HCT116 (cell line): ENCODE measurements around the gene SPESP1. TPM values are rescaled to one million over a fixed set of nuclear protein-coding genes. Genes with fewer than 3 reads are reported as not detected.

Experiments
- ATAC-seq: fragments of 200-7000 bp; cut with Tn5 transposase; 2 replicates; pipeline ENCODE4 v1.9.1; 2020; ENCODE audit warnings: mild to moderate bottlenecking, moderate library complexity
- BruUV-seq: library from RNA; stranded (reverse); fragments of 400-500 nt; replicated peaks from 2 replicates; lab custom pipeline; 2021; lab: Mats Ljungman, UMichigan
- CTCF ChIA-PET: fragments of 300-600 bp; sonication (Branson Sonifier 250); formaldehyde crosslinking; loops from one replicate; lab custom pipeline; 2021; ENCODE audit warnings: antibody characterized with exemption; lab: Charles Lee
- POLR2A ChIA-PET: fragments of 300-600, 350-600 bp; sonication (Branson Sonifier 250); formaldehyde crosslinking; loops from one replicate; lab custom pipeline; 2021; ENCODE audit warnings: antibody characterized with exemption; lab: Charles Lee
- RAD21 ChIA-PET, 2 experiments: fragments of 300-600 bp; sonication (Branson Sonifier 250); formaldehyde crosslinking; loops; one replicate each; lab custom pipeline; 2023; ENCODE audit warnings: low total read pairs in 2 of 2; ENCODE audit not compliant: uncharacterized antibody in 2 of 2, unreplicated experiment in 2 of 2, low non-redundant PET in 1 of 2; lab: Charles Lee
- DNase-seq: peaks from one replicate; pipeline ENCODE4 v3.0.0-alpha.2; 2010; ENCODE audit warnings: low read depth, low spot score
- H2AFZ ChIP-seq: fragments of 200-600 bp; shearing (Covaris generic), sonication (generic); 2 replicates; pipeline ENCODE4 v1.6.1; 2017; ENCODE audit warnings: low read depth, mixed run types, mixed read lengths, antibody characterized with exemption, low read length; ENCODE audit not compliant: poor library complexity, severe bottlenecking
- H3K27ac ChIP-seq: 2 replicates; pipeline ENCODE4 v1.5.1; 2012; ENCODE audit warnings: low read depth, low read length
- H3K27me3 ChIP-seq: fragments of 200-600 bp; sonication (generic); 2 replicates; pipeline ENCODE4 v1.6.1; 2016; ENCODE audit warnings: mixed run types, low read length, mixed read lengths; ENCODE audit not compliant: insufficient read depth
- H3K36me3 ChIP-seq, 2 experiments: fragments of 200-500 bp in 1 of 2; fragments of 200-600 bp in 1 of 2; sonication (Bioruptor generic) in 1 of 2; sonication (generic) in 1 of 2; 2 replicates each; pipeline versions ENCODE4 v1.5.1 to v1.6.1; 2014 to 2016; ENCODE audit warnings: low read length in 2 of 2, inconsistent platforms in 1 of 2, mixed read lengths in 1 of 2, mixed run types in 1 of 2; ENCODE audit not compliant: insufficient read depth in 2 of 2, control insufficient read depth in 1 of 2
- H3K4me1 ChIP-seq, 2 experiments: fragments of 200-600 bp in 1 of 2; sonication (generic) in 1 of 2; 2 replicates each; pipeline versions ENCODE4 v1.5.1 to v1.6.1; 2012 to 2017; ENCODE audit warnings: low read length in 2 of 2, inconsistent platforms in 1 of 2, mild to moderate bottlenecking in 1 of 2, mixed read lengths in 1 of 2, mixed run types in 1 of 2, moderate library complexity in 1 of 2; ENCODE audit not compliant: insufficient read depth in 2 of 2, control insufficient read depth in 1 of 2
- H3K4me2 ChIP-seq: fragments of 200-600 bp; sonication (generic); 2 replicates; pipeline ENCODE4 v1.6.1; 2017; ENCODE audit warnings: mixed run types, low read length, mixed read lengths
- H3K4me3 ChIP-seq, 2 experiments: fragments of 200-600 bp in 1 of 2; sonication (generic) in 1 of 2; replicated peaks in 1 of 2; 2 replicates each; pipeline ENCODE4 v1.5.1; 2011 to 2016; ENCODE audit warnings: low read length in 2 of 2, control low read depth in 1 of 2, low read depth in 1 of 2, mild to moderate bottlenecking in 1 of 2, mixed read lengths in 1 of 2, mixed run types in 1 of 2
- H3K79me2 ChIP-seq: fragments of 200-600 bp; sonication (generic); 2 replicates; pipeline ENCODE4 v1.6.1; 2017; ENCODE audit warnings: mild to moderate bottlenecking, mixed run types, low read length, moderate library complexity, mixed read lengths; ENCODE audit not compliant: insufficient read depth
- H3K9ac ChIP-seq: fragments of 200-600 bp; sonication (generic); 2 replicates; pipeline ENCODE4 v1.6.1; 2016; ENCODE audit warnings: low read length, mixed read lengths
- H3K9me2 ChIP-seq: fragments of 200-600 bp; sonication (generic), shearing (Covaris generic); 2 replicates; pipeline ENCODE4 v1.6.1; 2017; ENCODE audit warnings: mixed run types, mild to moderate bottlenecking, moderate library complexity; ENCODE audit not compliant: insufficient read depth
- H3K9me3 ChIP-seq, 2 experiments: fragments of 200-500 bp in 1 of 2; fragments of 200-600 bp in 1 of 2; sonication (Bioruptor generic) in 1 of 2; sonication (generic) in 1 of 2; 2 replicates each; pipeline ENCODE4 v1.6.1; 2014 to 2017; ENCODE audit warnings: low read length in 2 of 2, mixed read lengths in 2 of 2, inconsistent platforms in 1 of 2, low read depth in 1 of 2, mild to moderate bottlenecking in 1 of 2, mixed run types in 1 of 2, moderate library complexity in 1 of 2; ENCODE audit not compliant: control insufficient read depth in 1 of 2, insufficient read depth in 1 of 2
- H4K20me1 ChIP-seq: fragments of 200-600 bp; sonication (generic), shearing (Covaris generic); 2 replicates; pipeline ENCODE4 v1.6.1; 2017; ENCODE audit warnings: mixed run types, mild to moderate bottlenecking, moderate library complexity; ENCODE audit not compliant: insufficient read depth
- CBX3 ChIP-seq: IDR thresholded peaks from 2 replicates; pipeline ENCODE4 v1.6.1; 2012; ENCODE audit warnings: low read depth
- EGR1 ChIP-seq: IDR thresholded peaks from 2 replicates; pipeline ENCODE4 v1.6.1; 2012; ENCODE audit warnings: low read depth
- ELF1 ChIP-seq: IDR thresholded peaks from 2 replicates; pipeline ENCODE4 v1.6.1; 2012; ENCODE audit warnings: low read depth, borderline replicate concordance
- EZH2 ChIP-seq: fragments of 200-600 bp; sonication (generic); IDR thresholded peaks from 2 replicates; pipeline ENCODE4 v1.6.1; 2017; ENCODE audit warnings: antibody characterized with exemption, mixed run types
- EZH2phosphoT487 ChIP-seq: fragments of 200-600 bp; IDR thresholded peaks from 2 replicates; pipeline ENCODE4 v1.6.1; 2018; ENCODE audit warnings: antibody characterized with exemption, borderline replicate concordance
- FOSL1 ChIP-seq: IDR thresholded peaks from 2 replicates; pipeline ENCODE4 v1.6.1; 2012; ENCODE audit warnings: low read depth
- POLR2AphosphoS5 ChIP-seq: IDR thresholded peaks from 2 replicates; pipeline ENCODE4 v1.6.1; 2011; ENCODE audit warnings: mild to moderate bottlenecking, low read depth, low read length, moderate library complexity
- RAD21 ChIP-seq: IDR thresholded peaks from 2 replicates; pipeline ENCODE4 v1.6.1; 2012; ENCODE audit warnings: low read depth, mild to moderate bottlenecking
- SIN3A ChIP-seq: IDR thresholded peaks from 2 replicates; pipeline ENCODE4 v1.6.1; 2012; ENCODE audit warnings: low read depth
- SRF ChIP-seq: IDR thresholded peaks from 2 replicates; pipeline ENCODE4 v1.6.1; 2012; ENCODE audit warnings: low read depth
- TCF7L2 ChIP-seq: IDR thresholded peaks from 2 replicates; pipeline ENCODE4 v1.7.0; 2011; ENCODE audit warnings: borderline replicate concordance, inconsistent platforms; ENCODE audit not compliant: insufficient read depth, insufficient read length; ENCODE audit errors: extremely low read depth
- YY1 ChIP-seq: IDR thresholded peaks from 2 replicates; pipeline ENCODE4 v1.6.1; 2011; ENCODE audit warnings: low read length, low read depth, moderate library complexity, mild to moderate bottlenecking; ENCODE audit not compliant: insufficient replicate concordance; ENCODE audit errors: extremely low read depth
- ZFX ChIP-seq: fragments of 450-650 bp; IDR thresholded peaks from 2 replicates; pipeline ENCODE4 v1.6.1; 2017
- ZNF274 ChIP-seq: fragments of 200-500 bp; sonication (Bioruptor generic); IDR thresholded peaks from 2 replicates; pipeline ENCODE4 v1.6.1; 2014; ENCODE audit warnings: mild to moderate bottlenecking, low read depth, low read length, inconsistent platforms
- intact Hi-C: fragments of 100-400 bp; cut with micrococcal nuclease; formaldehyde crosslinking; loops from 2 replicates; pipeline ENCODE4 v1.10.0; 2022
- total RNA-seq: library from RNA; stranded (reverse); gene quantifications from one replicate; pipeline ENCODE4 v1.2.1, GENCODE V29; 2021; ENCODE audit not compliant: unreplicated experiment
- TF ChIP-seq, protein P1 (sequence below): IDR thresholded peaks from 2 replicates; pipeline ENCODE4 v1.6.1; 2012
- TF ChIP-seq, protein P2 (sequence below): IDR thresholded peaks from 2 replicates; pipeline ENCODE4 v1.6.1; 2012
- TF ChIP-seq, protein P3 (sequence below): IDR thresholded peaks from 2 replicates; pipeline ENCODE4 v1.6.1; 2011; ENCODE audit warnings: mild to moderate bottlenecking, low read length, moderate library complexity; ENCODE audit not compliant: insufficient replicate concordance; ENCODE audit errors: extremely low read depth
- TF ChIP-seq, protein P4 (sequence below), 3 experiments: fragments of 200-600 bp in 1 of 3; sonication (generic) in 1 of 3; IDR thresholded peaks in 2 of 3; conservative IDR thresholded peaks in 1 of 3; 2 replicates each; pipeline ENCODE4 v1.5.1; 2012 to 2017; ENCODE audit warnings: low read depth in 2 of 3, low read length in 2 of 3, antibody characterized with exemption in 1 of 3, borderline replicate concordance in 1 of 3, control low read depth in 1 of 3, mild to moderate bottlenecking in 1 of 3, mixed read lengths in 1 of 3, mixed run types in 1 of 3, moderate library complexity in 1 of 3; ENCODE audit not compliant: insufficient read depth in 1 of 3

Gene SPESP1
- total RNA-seq, 1 experiment from 2014 or later: not detected

DNA sequence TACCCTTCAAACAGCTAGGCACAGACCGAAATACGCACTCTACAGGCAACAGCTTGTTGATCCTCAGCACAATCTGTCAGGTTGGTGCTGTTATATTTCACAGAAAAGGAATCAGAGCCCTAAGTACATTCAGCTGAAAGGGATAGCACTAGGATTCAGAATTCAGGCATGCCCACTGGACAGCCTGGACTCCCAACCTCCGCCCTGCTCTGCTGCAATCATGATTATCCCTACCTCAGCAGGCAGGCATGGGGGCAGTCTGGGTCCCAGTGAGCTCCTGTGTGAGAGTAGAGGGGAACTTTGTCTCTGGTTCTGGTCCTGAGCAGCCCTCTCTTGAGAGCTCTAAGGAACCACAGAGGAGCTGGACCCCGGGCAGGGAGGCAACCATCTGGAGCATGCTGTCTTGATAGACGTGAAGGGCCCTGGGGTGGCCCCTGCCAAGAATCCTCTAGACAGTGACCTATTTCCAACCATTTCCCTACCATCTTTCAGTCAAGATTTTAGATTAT is 60.7 kb downstream of the SPESP1 start:
- Histone ChIP-seq H3K9me3 (no peaks in the 10 kb centered on the region), H3K9me2 (no peaks in the 10 kb centered on the region), H3K4me1 (no peaks in the 10 kb centered on the region), H3K79me2 (no peaks in the 10 kb centered on the region), H3K27me3 (no peaks in the 10 kb centered on the region), H3K4me3 (no peak overlapping the region), H3K4me2 (no peak overlapping the region), H3K27ac (no peak overlapping the region), H3K36me3 (no peaks in the 10 kb centered on the region), H2AFZ (no peak overlapping the region), H4K20me1 (no peaks in the 10 kb centered on the region), H3K9ac (no peak overlapping the region)
- BruUV-seq: no TSS peak
- TF ChIP-seq POLR2AphosphoS5 (no peak), YY1 (no peak), EGR1 (no peak), SIN3A (no peak), FOSL1 (no peak), ELF1 (no peak), RAD21 (no peak), ZFX (no peak), CBX3 (no peak), SRF (no peak), ZNF274 (no peak), EZH2phosphoT487 (no peak), TCF7L2 (no peak), EZH2 (no peak)
- TF ChIP-seq, protein P1, sequence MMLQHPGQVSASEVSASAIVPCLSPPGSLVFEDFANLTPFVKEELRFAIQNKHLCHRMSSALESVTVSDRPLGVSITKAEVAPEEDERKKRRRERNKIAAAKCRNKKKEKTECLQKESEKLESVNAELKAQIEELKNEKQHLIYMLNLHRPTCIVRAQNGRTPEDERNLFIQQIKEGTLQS: no peak
- TF ChIP-seq, protein P2, sequence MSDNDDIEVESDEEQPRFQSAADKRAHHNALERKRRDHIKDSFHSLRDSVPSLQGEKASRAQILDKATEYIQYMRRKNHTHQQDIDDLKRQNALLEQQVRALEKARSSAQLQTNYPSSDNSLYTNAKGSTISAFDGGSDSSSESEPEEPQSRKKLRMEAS: no peak
- TF ChIP-seq, protein P3, sequence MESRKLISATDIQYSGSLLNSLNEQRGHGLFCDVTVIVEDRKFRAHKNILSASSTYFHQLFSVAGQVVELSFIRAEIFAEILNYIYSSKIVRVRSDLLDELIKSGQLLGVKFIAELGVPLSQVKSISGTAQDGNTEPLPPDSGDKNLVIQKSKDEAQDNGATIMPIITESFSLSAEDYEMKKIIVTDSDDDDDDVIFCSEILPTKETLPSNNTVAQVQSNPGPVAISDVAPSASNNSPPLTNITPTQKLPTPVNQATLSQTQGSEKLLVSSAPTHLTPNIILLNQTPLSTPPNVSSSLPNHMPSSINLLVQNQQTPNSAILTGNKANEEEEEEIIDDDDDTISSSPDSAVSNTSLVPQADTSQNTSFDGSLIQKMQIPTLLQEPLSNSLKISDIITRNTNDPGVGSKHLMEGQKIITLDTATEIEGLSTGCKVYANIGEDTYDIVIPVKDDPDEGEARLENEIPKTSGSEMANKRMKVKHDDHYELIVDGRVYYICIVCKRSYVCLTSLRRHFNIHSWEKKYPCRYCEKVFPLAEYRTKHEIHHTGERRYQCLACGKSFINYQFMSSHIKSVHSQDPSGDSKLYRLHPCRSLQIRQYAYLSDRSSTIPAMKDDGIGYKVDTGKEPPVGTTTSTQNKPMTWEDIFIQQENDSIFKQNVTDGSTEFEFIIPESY: no peak
- TF ChIP-seq, protein P4, sequence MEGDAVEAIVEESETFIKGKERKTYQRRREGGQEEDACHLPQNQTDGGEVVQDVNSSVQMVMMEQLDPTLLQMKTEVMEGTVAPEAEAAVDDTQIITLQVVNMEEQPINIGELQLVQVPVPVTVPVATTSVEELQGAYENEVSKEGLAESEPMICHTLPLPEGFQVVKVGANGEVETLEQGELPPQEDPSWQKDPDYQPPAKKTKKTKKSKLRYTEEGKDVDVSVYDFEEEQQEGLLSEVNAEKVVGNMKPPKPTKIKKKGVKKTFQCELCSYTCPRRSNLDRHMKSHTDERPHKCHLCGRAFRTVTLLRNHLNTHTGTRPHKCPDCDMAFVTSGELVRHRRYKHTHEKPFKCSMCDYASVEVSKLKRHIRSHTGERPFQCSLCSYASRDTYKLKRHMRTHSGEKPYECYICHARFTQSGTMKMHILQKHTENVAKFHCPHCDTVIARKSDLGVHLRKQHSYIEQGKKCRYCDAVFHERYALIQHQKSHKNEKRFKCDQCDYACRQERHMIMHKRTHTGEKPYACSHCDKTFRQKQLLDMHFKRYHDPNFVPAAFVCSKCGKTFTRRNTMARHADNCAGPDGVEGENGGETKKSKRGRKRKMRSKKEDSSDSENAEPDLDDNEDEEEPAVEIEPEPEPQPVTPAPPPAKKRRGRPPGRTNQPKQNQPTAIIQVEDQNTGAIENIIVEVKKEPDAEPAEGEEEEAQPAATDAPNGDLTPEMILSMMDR (IDR thresholded peaks at IDR 0.05 in 2 of 3, conservative IDR thresholded peaks at IDR 0.05 in 1 of 3; ENCODE audit: borderline replicate concordance in 1 of 3, insufficient read depth in 1 of 3, low read depth in 2 of 3, low read length in 2 of 3): no peak
- CTCF ChIA-PET: no interaction called here
- intact Hi-C loops: no loop called here
- RAD21 ChIA-PET: no interaction called here
- POLR2A ChIA-PET: no interaction called here
- ATAC-seq (no peak), DNase-seq (no peak)
